Measurements from ENCODE around the gene KCND3. TPM values are rescaled to one million over a fixed set of nuclear protein-coding genes. Genes with fewer than 3 reads are reported as not detected.

Gene KCND3
- total and polyA plus RNA-seq, 2 donors (not counting 3 experiments of a cell fraction or from before 2014, with no cell fraction given), result 0.03 TPM; not detected in 1

DNA sequence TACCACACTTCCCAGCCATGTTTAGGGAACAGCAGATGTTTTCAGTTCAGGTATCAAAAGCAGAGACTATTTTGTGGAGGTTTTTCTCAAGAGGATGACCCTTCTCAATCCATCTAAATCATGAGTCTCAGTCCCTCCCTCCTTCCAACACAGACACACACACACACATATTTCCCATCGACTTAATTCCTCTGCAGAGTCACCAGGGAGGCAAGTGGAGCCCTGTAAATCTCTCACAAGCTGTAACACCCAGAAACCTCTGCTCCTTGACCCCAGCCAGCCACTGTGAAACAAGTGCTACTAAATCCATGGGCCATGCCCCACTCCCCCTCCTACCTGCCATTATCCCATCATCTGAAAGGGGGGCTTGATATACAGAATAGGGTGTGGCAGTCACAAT, 10.6 kb upstream of the KCND3 start:
- TF ChIP-seq FOS (IDR thresholded peaks at IDR 0.05; ENCODE audit: borderline replicate concordance, insufficient read depth, low read length) (no peak), EZH2 (IDR thresholded peaks at IDR 0.05; ENCODE audit: borderline replicate concordance, low read depth, low read length, severe bottlenecking) (no peak), GATA2 (IDR thresholded peaks at IDR 0.05; ENCODE audit: insufficient read depth, insufficient read length, low read depth, low read length) (no peak), JUN (IDR thresholded peaks at IDR 0.05; ENCODE audit: borderline replicate concordance, insufficient read depth, insufficient read length, low read depth) (no peak), MYC (IDR thresholded peaks at IDR 0.05; ENCODE audit: low read depth, low read length) (no peak), POLR2AphosphoS5 (IDR thresholded peaks at IDR 0.05; ENCODE audit: insufficient read depth, low read depth, low read length) (no peak)
- TF ChIP-seq, protein P1, sequence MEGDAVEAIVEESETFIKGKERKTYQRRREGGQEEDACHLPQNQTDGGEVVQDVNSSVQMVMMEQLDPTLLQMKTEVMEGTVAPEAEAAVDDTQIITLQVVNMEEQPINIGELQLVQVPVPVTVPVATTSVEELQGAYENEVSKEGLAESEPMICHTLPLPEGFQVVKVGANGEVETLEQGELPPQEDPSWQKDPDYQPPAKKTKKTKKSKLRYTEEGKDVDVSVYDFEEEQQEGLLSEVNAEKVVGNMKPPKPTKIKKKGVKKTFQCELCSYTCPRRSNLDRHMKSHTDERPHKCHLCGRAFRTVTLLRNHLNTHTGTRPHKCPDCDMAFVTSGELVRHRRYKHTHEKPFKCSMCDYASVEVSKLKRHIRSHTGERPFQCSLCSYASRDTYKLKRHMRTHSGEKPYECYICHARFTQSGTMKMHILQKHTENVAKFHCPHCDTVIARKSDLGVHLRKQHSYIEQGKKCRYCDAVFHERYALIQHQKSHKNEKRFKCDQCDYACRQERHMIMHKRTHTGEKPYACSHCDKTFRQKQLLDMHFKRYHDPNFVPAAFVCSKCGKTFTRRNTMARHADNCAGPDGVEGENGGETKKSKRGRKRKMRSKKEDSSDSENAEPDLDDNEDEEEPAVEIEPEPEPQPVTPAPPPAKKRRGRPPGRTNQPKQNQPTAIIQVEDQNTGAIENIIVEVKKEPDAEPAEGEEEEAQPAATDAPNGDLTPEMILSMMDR (IDR thresholded peaks at IDR 0.05; ENCODE audit: extremely low read depth in 1 of 2, insufficient read depth in 1 of 2, low read depth in 1 of 2, low read length in 2 of 2), result no peak
- TF ChIP-seq, protein P2, sequence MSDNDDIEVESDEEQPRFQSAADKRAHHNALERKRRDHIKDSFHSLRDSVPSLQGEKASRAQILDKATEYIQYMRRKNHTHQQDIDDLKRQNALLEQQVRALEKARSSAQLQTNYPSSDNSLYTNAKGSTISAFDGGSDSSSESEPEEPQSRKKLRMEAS (IDR thresholded peaks at IDR 0.05; ENCODE audit: insufficient read depth, insufficient read length), result no peak
- POLR2A ChIA-PET, result no interaction called here

More for the DNA sequence above, 10.6 kb upstream of the KCND3 start:
- Histone ChIP-seq H3K4me1 (ENCODE audit: control insufficient read depth, extremely low read depth, insufficient read depth, low read length) (no peaks in the 10 kb centered on the region), H3K4me3 (replicated peaks in 1 of 3; ENCODE audit: insufficient read depth in 1 of 3, low read depth in 1 of 3, low read length in 3 of 3) (no peak overlapping the region), H2AFZ (ENCODE audit: low read depth, low read length) (no peak overlapping the region), H3K4me2 (ENCODE audit: insufficient read depth, low read length) (no peak overlapping the region), H4K20me1 (replicated peaks; ENCODE audit: control insufficient read depth, extremely low read depth, insufficient read depth, low read length) (no peaks in the 10 kb centered on the region), H3K9me1 (replicated peaks; ENCODE audit: control insufficient read depth, extremely low read depth, insufficient read depth, low read length) (no peaks in the 10 kb centered on the region), H3K79me2 (ENCODE audit: control insufficient read depth, insufficient read depth, low read length) (no peaks in the 10 kb centered on the region), H3K27me3 (ENCODE audit: control insufficient read depth in 2 of 2, insufficient read depth in 2 of 2, low read length in 2 of 2) (peaks cover 2 to 4% of the 10 kb centered on the region in 2 experiments), H3K9me3 (replicated peaks; ENCODE audit: control insufficient read depth, insufficient read depth, low read length) (no peaks in the 10 kb centered on the region), H3K36me3 (ENCODE audit: control insufficient read depth in 2 of 2, extremely low read depth in 1 of 2, insufficient read depth in 2 of 2, low read length in 2 of 2) (no peaks in the 10 kb centered on the region), H3K27ac (ENCODE audit: insufficient read depth, low read depth, low read length) (no peak overlapping the region), H3K9ac (replicated peaks; ENCODE audit: extremely low read depth, insufficient read depth, low read length) (no peak overlapping the region)
- DNase-seq (ENCODE audit: low read depth, low spot score) (no peak), FAIRE-seq (no peak)
- BruUV-seq (replicated peaks), result no TSS peak
- dilution Hi-C loops (cut with MboI; ENCODE audit: extremely low pct_ligation_motif_present, low sequenced_read_pairs), result no loop called here
- intact Hi-C loops (cut with micrococcal nuclease), result no loop called here
- CTCF ChIA-PET, result no interaction called here

Measured in endothelial cell of umbilical vein (primary cell).